SK-N-SH (cell line): Measurements from ENCODE around the gene SUPT3H. TPM values are rescaled to one million over a fixed set of nuclear protein-coding genes. Genes with fewer than 3 reads are reported as not detected.
A peak's percentile ranks its signal among the peaks of the same experiment; 100 is the strongest.

Experiments
- CTCF ChIA-PET: fragments of 300-600, 350-600 bp; formaldehyde crosslinking; extraction: SDS; loops from one replicate; lab custom pipeline; 2021; lab: Yijun Ruan, JAX
- POLR2A ChIA-PET: fragments of 350-600 bp; sonication (Branson Sonifier 250); formaldehyde crosslinking; extraction: SDS; loops from one replicate; lab custom pipeline; 2020; ENCODE audit warnings: antibody characterized with exemption, inconsistent platforms; lab: Yijun Ruan, JAX
- DNase-seq: peaks from one replicate; pipeline ENCODE4 v3.0.0; 2012
- H2AFZ ChIP-seq: fragments of 200-600 bp; sonication (generic); 2 replicates; pipeline ENCODE4 v1.8.1; 2016; ENCODE audit warnings: antibody characterized with exemption, mild to moderate bottlenecking, low read depth
- H3F3A ChIP-seq: fragments of 200-600 bp; sonication (generic); replicated peaks from 2 replicates; pipeline ENCODE3; 2016; ENCODE audit warnings: antibody characterized with exemption, mild to moderate bottlenecking; ENCODE audit not compliant: insufficient read depth
- H3K27ac ChIP-seq, 2 experiments: fragments of 200-500 bp in 1 of 2; fragments of 200-600 bp in 1 of 2; sonication (Bioruptor generic) in 1 of 2; sonication (generic), shearing (Covaris generic) in 1 of 2; 2 replicates each; pipeline versions ENCODE4 v1.5.1 to v1.6.1; 2014 to 2016; ENCODE audit warnings: low read depth in 2 of 2, inconsistent platforms in 1 of 2, low read length in 1 of 2, mild to moderate bottlenecking in 1 of 2, mixed read lengths in 1 of 2
- H3K27me3 ChIP-seq: fragments of 200-600 bp; sonication (generic), shearing (Covaris generic); 2 replicates; pipeline ENCODE4 v1.6.1; 2016; ENCODE audit warnings: mixed run types; ENCODE audit not compliant: insufficient read depth
- H3K36me3 ChIP-seq, 2 experiments: fragments of 200-500 bp in 1 of 2; fragments of 200-600 bp in 1 of 2; sonication (Bioruptor generic) in 1 of 2; sonication (generic) in 1 of 2; replicated peaks in 1 of 2; 2 replicates each; pipeline versions ENCODE3 to v1.5.1; 2014 to 2016; ENCODE audit warnings: low read length in 1 of 2, mild to moderate bottlenecking in 1 of 2; ENCODE audit not compliant: insufficient read depth in 2 of 2, control insufficient read depth in 1 of 2
- H3K4me1 ChIP-seq, 2 experiments: fragments of 200-500 bp in 1 of 2; fragments of 200-600 bp in 1 of 2; sonication (Bioruptor generic) in 1 of 2; sonication (generic), shearing (Covaris generic) in 1 of 2; 2 replicates each; pipeline versions ENCODE4 v1.5.1 to v1.6.1; 2014 to 2016; ENCODE audit warnings: low read depth in 1 of 2, low read length in 1 of 2, mixed run types in 1 of 2; ENCODE audit not compliant: insufficient read depth in 2 of 2, control insufficient read depth in 1 of 2
- H3K4me2 ChIP-seq: fragments of 200-600 bp; sonication (generic), shearing (Covaris generic); 2 replicates; pipeline ENCODE4 v1.6.1; 2017; ENCODE audit warnings: mixed run types
- H3K4me3 ChIP-seq, 2 experiments: fragments of 200-500 bp in 1 of 2; fragments of 200-600 bp in 1 of 2; sonication (Bioruptor generic) in 1 of 2; sonication (generic), shearing (Covaris generic) in 1 of 2; 2 replicates each; pipeline versions ENCODE4 v1.5.1 to v1.8.1; 2014 to 2016; ENCODE audit warnings: low read depth in 2 of 2, inconsistent platforms in 1 of 2, low read length in 1 of 2, mild to moderate bottlenecking in 1 of 2, mixed read lengths in 1 of 2, moderate library complexity in 1 of 2
- H3K79me2 ChIP-seq: fragments of 200-600 bp; sonication (generic); 2 replicates; pipeline ENCODE4 v1.8.1; 2017; ENCODE audit warnings: mild to moderate bottlenecking; ENCODE audit not compliant: insufficient read depth
- H3K9ac ChIP-seq: fragments of 200-600 bp; sonication (generic); 2 replicates; pipeline ENCODE4 v1.6.1; 2017; ENCODE audit warnings: mixed run types
- H3K9me2 ChIP-seq: fragments of 200-600 bp; sonication (generic); 2 replicates; pipeline ENCODE4 v1.6.1; 2017; ENCODE audit warnings: mixed run types
- H3K9me3 ChIP-seq: fragments of 200-600 bp; sonication (generic); 2 replicates; pipeline ENCODE4 v1.6.1; 2017; ENCODE audit warnings: mixed run types, mild to moderate bottlenecking, moderate library complexity
- H4K20me1 ChIP-seq: fragments of 200-600 bp; sonication (generic); 2 replicates; pipeline ENCODE4 v1.6.1; 2017; ENCODE audit warnings: mild to moderate bottlenecking, mixed run types; ENCODE audit not compliant: insufficient read depth
- CHD2 ChIP-seq: fragments of 150-350 bp; IDR thresholded peaks from 2 replicates; pipeline ENCODE4 v1.6.1; 2018; ENCODE audit warnings: low read length; ENCODE audit not compliant: partially characterized antibody
- EP300 ChIP-seq, 2 experiments: IDR thresholded peaks; 2 replicates each; pipeline versions ENCODE4 v1.4.0 to v1.6.1; 2012; ENCODE audit warnings: borderline replicate concordance in 1 of 2, low read depth in 1 of 2, low read length in 1 of 2
- FOSL2 ChIP-seq: IDR thresholded peaks from 2 replicates; pipeline ENCODE4 v1.4.0; 2012; ENCODE audit warnings: low read depth, mild to moderate bottlenecking, moderate library complexity, borderline replicate concordance
- FOXJ3 ChIP-seq: sonication (generic); formaldehyde crosslinking; IDR thresholded peaks from 2 replicates; pipeline ENCODE4 v1.5.1; 2020; ENCODE audit warnings: mild to moderate bottlenecking, missing genetic modification reagents
- POLR2AphosphoS5 ChIP-seq: IDR thresholded peaks from 2 replicates; pipeline ENCODE4 v1.6.1; 2012; ENCODE audit warnings: low read depth, low read length
- RFX5 ChIP-seq: IDR thresholded peaks from 2 replicates; pipeline ENCODE4 v1.6.1; 2012; ENCODE audit warnings: mild to moderate bottlenecking, improper control_type of control experiment, low read length
- SIN3A ChIP-seq: IDR thresholded peaks from 2 replicates; pipeline ENCODE4 v1.6.1; 2012; ENCODE audit warnings: low read depth, mild to moderate bottlenecking, low read length, moderate library complexity, borderline replicate concordance
- SMC3 ChIP-seq: IDR thresholded peaks from 2 replicates; pipeline ENCODE4 v1.6.1; 2012; ENCODE audit warnings: low read depth, low read length, improper control_type of control experiment
- TEAD4 ChIP-seq: IDR thresholded peaks from 2 replicates; pipeline ENCODE4 v1.4.0; 2012; ENCODE audit warnings: mild to moderate bottlenecking, borderline replicate concordance; ENCODE audit not compliant: insufficient read depth
- WGBS: methylation state at CpG from one replicate; pipeline ENCODE4 v1.1.6; 2017; ENCODE audit warnings: low lambda C conversion rate; 5-methylcytosine and 5-hydroxymethylcytosine counted together
- polyA plus RNA-seq, 3 experiments: library from polyadenylated mRNA; depleted of rRNA; stranded (reverse); fragments of >200 nt; gene quantifications; 2 replicates each; pipeline ENCODE4 v1.2.3, GENCODE V29; 2012
- TF ChIP-seq, protein P1 (sequence below): fragments of 150-350 bp; IDR thresholded peaks from 2 replicates; pipeline ENCODE4 v1.6.1; 2016; ENCODE audit warnings: mild to moderate bottlenecking, low read depth, low read length
- TF ChIP-seq, protein P2 (sequence below): IDR thresholded peaks from 2 replicates; pipeline ENCODE4 v1.4.0; 2012; ENCODE audit warnings: low read depth
- TF ChIP-seq, protein P3 (sequence below): IDR thresholded peaks from 2 replicates; pipeline ENCODE4 v1.6.1; 2012; ENCODE audit warnings: mild to moderate bottlenecking, low read depth, low read length, moderate library complexity
- TF ChIP-seq, protein P4 (sequence below): fragments of 200-600 bp; sonication (generic); IDR thresholded peaks from 2 replicates; pipeline ENCODE4 v1.6.1; 2017; ENCODE audit warnings: antibody characterized with exemption, mild to moderate bottlenecking, moderate library complexity

Gene SUPT3H
- polyA plus RNA-seq, 1 of the 3 experiments (the other 2 are of a cell fraction): 10.9 TPM

DNA sequence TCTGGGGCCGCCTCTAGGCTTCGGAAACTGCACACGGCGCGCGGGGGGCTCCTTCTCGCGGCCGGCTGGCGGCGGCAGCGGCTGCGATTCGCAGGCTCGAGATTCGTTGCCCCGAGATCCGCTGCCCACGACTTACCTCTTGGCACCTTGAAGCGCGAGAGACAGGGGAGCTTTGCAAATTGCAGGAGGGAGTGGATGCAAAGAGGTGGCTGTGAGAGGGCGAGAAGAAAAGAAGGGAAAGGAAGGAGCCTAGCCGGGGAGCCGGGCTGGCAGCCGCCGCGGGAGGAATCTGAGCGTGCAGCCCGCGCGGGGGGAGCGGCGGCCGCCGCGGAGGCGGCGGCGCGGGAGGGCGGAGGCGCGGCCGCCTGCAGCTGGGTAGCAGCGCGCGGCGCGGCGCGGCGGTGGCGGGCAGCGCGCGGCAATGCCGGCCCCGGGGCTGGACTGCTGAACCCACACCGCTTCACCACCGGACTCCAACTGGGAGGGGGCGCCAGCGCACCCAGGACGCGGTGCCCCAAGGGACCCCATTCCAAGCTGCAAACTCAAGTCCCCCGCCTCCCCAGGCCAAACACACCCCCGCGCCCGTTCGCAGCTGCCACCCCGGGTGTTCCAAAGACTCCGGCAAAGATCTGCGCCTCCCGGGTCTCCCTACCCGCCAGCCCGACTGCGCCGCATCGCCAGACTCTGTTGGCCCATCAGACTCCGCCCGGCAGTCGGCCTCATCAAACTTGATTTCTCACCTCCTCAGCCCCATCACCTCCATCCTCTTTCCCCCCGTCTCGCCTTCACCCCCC is 44.2 kb upstream of the SUPT3H start:
- DNase-seq: peak; percentile 76
- Histone ChIP-seq H3K79me2 (peaks cover 46% of the 10 kb centered on the region), H3K27ac (peak overlapping the region in 1 of 2 experiments; percentile 67; a peak in 2 of 4 replicates), H4K20me1 (no peaks in the 10 kb centered on the region), H3K9me2 (0 out of 2 replicates have a peak, but pooled peaks cover 3% of the 10 kb centered on the region), H3K4me3 (peak overlapping the region; percentile 61 to 89)
- TF ChIP-seq RFX5 (no peak), CHD2 (no peak), POLR2AphosphoS5 (0 out of 2 replicates have a peak, but pooled peaks have one; percentile 12), SIN3A (peak; percentile 20; the same call in 1 of the 2 replicates), SMC3 (0 out of 2 replicates have a peak, but pooled peaks have one; percentile 4), FOSL2 (no peak), TEAD4 (no peak), FOXJ3 (CRISPR knock-in tag) (no peak), EP300 (IDR thresholded peaks at IDR 0.05; ENCODE audit: borderline replicate concordance in 1 of 2, low read depth in 1 of 2, low read length in 1 of 2) (peak in 1 of 2 experiments; percentile 27; a peak in 1 of 4 replicates)
- TF ChIP-seq, protein P1, sequence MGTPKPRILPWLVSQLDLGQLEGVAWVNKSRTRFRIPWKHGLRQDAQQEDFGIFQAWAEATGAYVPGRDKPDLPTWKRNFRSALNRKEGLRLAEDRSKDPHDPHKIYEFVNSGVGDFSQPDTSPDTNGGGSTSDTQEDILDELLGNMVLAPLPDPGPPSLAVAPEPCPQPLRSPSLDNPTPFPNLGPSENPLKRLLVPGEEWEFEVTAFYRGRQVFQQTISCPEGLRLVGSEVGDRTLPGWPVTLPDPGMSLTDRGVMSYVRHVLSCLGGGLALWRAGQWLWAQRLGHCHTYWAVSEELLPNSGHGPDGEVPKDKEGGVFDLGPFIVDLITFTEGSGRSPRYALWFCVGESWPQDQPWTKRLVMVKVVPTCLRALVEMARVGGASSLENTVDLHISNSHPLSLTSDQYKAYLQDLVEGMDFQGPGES: no peak
- TF ChIP-seq, protein P2, sequence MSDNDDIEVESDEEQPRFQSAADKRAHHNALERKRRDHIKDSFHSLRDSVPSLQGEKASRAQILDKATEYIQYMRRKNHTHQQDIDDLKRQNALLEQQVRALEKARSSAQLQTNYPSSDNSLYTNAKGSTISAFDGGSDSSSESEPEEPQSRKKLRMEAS: no peak
- TF ChIP-seq, protein P3, sequence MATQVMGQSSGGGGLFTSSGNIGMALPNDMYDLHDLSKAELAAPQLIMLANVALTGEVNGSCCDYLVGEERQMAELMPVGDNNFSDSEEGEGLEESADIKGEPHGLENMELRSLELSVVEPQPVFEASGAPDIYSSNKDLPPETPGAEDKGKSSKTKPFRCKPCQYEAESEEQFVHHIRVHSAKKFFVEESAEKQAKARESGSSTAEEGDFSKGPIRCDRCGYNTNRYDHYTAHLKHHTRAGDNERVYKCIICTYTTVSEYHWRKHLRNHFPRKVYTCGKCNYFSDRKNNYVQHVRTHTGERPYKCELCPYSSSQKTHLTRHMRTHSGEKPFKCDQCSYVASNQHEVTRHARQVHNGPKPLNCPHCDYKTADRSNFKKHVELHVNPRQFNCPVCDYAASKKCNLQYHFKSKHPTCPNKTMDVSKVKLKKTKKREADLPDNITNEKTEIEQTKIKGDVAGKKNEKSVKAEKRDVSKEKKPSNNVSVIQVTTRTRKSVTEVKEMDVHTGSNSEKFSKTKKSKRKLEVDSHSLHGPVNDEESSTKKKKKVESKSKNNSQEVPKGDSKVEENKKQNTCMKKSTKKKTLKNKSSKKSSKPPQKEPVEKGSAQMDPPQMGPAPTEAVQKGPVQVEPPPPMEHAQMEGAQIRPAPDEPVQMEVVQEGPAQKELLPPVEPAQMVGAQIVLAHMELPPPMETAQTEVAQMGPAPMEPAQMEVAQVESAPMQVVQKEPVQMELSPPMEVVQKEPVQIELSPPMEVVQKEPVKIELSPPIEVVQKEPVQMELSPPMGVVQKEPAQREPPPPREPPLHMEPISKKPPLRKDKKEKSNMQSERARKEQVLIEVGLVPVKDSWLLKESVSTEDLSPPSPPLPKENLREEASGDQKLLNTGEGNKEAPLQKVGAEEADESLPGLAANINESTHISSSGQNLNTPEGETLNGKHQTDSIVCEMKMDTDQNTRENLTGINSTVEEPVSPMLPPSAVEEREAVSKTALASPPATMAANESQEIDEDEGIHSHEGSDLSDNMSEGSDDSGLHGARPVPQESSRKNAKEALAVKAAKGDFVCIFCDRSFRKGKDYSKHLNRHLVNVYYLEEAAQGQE: no peak
- TF ChIP-seq, protein P4, sequence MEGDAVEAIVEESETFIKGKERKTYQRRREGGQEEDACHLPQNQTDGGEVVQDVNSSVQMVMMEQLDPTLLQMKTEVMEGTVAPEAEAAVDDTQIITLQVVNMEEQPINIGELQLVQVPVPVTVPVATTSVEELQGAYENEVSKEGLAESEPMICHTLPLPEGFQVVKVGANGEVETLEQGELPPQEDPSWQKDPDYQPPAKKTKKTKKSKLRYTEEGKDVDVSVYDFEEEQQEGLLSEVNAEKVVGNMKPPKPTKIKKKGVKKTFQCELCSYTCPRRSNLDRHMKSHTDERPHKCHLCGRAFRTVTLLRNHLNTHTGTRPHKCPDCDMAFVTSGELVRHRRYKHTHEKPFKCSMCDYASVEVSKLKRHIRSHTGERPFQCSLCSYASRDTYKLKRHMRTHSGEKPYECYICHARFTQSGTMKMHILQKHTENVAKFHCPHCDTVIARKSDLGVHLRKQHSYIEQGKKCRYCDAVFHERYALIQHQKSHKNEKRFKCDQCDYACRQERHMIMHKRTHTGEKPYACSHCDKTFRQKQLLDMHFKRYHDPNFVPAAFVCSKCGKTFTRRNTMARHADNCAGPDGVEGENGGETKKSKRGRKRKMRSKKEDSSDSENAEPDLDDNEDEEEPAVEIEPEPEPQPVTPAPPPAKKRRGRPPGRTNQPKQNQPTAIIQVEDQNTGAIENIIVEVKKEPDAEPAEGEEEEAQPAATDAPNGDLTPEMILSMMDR: peak; percentile 44; the same call in 1 of the 2 replicates
- TF ChIP-seq, all 33 proteins: peak for 5
- ChIA-PET CTCF (interaction anchor here (0.6 to 1.5 kb wide), 4 partner anchors 10 to 946 kb away, joined by 3 to 12 read pairs (median 4); no protein-coding TSS in a partner anchor), POLR2A (no interaction called here)
- 1% methylated on average over 38 of the region's 83 CpGs for WGBS
- Histone ChIP-seq H3K27me3 (no peaks in the 10 kb centered on the region), H3K4me2 (peak overlapping the region; percentile 93), H3F3A (no peaks in the 10 kb centered on the region), H3K9ac (peak overlapping the region; percentile 79), H3K9me3 (no peaks in the 10 kb centered on the region), H2AFZ (peak overlapping the region; percentile 85), H3K4me1 (peaks cover 7 to 16% of the 10 kb centered on the region in 2 experiments; a peak in 2 of 4 replicates), H3K36me3 (no peaks in the 10 kb centered on the region)
